ENCODE data around the gene KRT38.

DNA sequence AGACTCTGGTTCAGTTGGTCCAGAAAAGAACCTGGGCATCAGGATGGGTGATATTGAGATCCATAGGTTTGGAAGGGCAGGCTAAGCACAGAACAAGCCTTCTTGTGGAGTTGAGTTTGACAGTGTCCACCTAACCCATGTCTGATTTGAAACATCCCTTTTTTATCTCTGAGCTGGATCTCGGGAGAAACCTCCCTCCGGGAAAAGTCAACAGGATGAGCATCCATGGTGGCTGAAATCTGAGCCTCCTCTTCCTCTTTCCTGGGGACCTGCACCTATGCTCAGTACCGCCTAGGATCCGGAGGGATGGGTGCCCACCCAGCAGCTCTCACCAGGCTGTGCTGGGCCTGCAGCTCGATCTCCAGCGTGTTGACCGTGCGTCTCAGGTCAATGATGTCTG lies 23.0 kb upstream of the KRT38 start:
- TF ChIP-seq MAX (IDR thresholded peaks at IDR 0.05; ENCODE audit: low read depth) (no peak), CTCF (IDR thresholded peaks at IDR 0.05) (no peak), MEF2A (IDR thresholded peaks at IDR 0.05; ENCODE audit: borderline replicate concordance, low read depth) (no peak), NFIC (IDR thresholded peaks at IDR 0.05; ENCODE audit: borderline replicate concordance) (no peak), ELF1 (IDR thresholded peaks at IDR 0.05) (no peak), RAD21 (IDR thresholded peaks at IDR 0.05; ENCODE audit: low read length) (no peak), JUND (IDR thresholded peaks at IDR 0.05) (no peak), RCOR1 (IDR thresholded peaks at IDR 0.05; ENCODE audit: low read length) (no peak), POLR2AphosphoS5 (IDR thresholded peaks at IDR 0.05; ENCODE audit: low read depth, low read length) (no peak)
